GM20431 (cell line): Measurements from ENCODE around the gene TEX29.

Experiments used
- in situ Hi-C: fragments of 300-500 bp; cut with MseI, MboI; formaldehyde crosslinking; loops from one replicate; pipeline ENCODE4 v1.15.0; 2020; ENCODE audit warnings: low sequenced_read_pairs; ENCODE audit not compliant: unreplicated experiment

The TEX29 gene

GRCh38 chr13:111319998-111320911, at the start of gene TEX29:
Gene TEX29, plus strand, starts transcription at chr13:111320642. Its CDS starts 249 bp downstream, at chr13:111320891.
- in situ Hi-C loops = no loop called here

GRCh38 chr13:111270765-111271698, 49.4 kb upstream of the TEX29 start:
- in situ Hi-C loops = no loop called here

DNA sequence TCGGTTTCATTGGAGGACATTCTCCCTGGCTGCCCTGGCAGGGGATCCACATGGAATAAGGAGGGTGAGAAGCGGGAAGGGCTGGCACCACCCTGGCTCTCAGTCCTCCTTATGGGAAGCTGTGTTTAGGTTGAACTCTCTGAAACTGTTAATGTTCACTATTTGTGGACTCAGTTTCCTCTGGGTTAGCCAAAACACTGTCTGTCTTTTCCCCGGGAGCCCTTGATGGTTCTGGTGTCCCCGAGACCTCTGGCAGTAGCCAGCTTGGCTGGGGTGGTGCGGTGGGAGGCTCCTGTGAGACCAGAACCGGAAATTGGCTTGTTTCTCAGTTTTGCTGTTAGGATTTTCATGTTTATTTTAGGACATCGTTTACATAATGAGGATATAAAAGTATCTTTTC, 48.3 kb upstream of the TEX29 start:
- in situ Hi-C loops = no loop called here

DNA sequence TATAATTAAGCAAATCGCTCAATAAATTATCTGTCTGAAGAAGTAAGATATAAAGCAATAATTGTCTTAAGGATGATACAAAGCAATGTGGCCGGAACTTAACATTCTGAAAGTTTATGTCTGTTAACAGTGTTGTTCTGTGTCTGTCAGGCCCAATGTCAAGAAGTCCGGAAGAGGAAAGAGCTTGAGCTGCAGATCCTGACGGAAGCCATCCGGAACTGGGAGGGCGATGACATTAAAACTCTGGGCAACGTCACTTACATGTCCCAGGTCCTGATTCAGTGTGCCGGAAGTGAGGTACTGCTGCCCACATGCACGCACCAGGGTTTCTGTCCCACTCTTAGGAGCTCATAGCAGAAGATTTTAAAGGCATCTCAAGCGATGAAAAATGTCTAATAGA, 45.1 kb upstream of the TEX29 start:
- in situ Hi-C loops = no loop called here

DNA sequence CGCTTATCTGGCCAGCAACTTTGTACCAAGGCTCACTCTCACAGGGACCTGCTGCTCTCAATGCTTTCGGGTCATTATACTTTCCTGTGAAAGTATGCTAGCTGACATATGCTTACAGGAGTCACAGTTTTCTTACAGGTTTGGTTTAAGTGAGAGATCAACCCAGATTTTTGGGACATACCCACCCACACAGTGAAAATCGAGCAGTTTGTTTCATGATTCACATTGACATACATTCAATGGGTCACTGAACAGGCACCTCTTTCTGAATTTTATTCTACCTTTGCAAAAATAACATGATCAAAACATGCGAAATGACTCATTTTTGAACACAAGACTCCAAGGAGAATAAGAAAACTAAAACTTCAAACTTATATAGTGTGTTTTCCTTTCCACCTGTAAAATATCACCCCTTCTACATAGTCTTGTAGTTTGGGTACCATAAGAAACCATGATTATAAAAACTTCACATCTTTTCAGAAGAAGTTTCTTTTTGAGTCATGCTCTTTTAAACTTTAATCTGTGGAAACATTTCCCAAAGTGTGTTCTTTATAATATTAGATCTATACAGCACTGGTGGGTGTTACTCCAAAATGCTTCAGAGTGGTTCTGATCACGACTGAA, 44.3 kb upstream of the TEX29 start:
- in situ Hi-C loops = no loop called here

DNA sequence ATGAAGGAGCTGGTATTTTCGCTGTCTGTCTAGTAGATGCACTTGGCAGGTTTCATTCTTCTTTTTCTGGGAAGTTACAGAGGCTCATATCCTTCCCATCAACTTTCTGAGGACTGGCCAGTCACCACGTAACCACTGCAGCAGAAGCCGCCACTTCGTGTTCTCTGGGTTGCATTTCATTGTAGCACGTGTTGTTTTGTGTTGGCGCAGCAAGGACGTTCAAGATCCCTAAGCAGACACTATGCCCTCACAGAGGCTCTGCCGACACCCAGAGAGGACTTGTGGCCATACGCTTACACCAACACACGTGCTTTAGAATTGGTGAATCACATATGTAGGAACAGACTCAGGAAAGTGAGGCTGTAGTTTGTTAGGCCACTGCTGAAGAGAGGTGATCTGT, 42.2 kb upstream of the TEX29 start:
- in situ Hi-C loops = no loop called here

DNA sequence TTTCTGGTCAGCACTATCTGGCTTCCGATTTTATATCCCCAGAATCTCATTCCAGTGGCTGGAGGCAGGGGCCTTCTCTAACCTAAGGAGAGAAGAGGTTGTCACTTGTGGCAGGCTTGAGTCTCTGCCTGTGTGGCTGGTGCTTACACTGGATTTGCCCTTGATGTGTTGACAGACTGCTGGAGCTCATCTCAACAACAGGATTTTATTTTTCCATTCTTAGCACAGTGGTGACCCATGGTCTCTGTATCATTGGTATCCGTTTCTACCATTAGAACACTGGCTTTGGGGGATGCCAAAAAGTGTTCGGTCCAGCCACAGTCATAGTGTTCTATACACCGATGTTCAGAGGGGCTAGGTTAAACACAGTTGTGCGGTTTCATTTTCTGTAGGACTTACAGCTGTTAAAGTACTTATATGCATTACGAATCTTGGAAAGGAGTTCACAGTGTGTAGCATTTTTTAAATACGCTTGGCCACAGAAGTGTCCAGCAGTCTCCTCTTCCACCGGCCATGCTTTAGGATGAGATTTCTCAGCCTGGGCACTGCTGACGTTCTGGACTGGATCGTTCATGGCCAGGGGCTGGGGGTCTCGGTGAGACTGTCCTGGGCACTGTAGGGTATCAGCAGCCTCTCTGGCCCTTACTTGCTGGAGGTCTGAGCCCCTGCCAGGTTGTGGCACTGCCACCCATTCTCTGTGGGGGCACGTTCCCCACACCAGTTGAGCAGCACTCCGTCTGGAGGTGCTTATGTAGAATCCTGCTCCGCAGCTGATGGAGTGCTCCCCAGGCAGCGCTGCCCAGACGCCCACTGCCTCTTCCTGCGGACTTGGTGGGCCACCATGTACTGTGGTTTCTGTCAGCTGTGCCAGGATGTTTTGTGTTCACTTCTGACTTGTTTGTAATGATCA, 41.4 kb upstream of the TEX29 start:
- in situ Hi-C loops = no loop called here

DNA sequence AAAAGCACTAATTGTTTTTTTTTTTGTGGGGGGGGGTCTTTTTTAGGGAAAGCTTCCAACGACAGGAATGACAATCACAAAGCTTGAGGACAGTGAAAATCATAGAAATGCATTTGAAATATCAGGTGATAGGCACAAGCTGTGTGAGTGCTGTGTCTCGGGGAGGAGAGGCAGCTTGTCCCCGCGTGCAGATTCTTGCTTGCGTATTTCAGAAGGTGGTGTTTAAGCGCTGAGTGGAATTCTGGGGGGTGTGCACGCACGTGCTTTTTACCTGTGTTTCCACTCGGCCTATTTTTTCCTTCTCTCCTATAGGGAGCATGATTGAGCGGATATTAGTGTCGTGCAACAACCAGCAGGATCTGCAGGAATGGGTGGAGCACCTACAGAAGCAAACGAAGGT, 40.2 kb upstream of the TEX29 start:
- in situ Hi-C loops = no loop called here

DNA sequence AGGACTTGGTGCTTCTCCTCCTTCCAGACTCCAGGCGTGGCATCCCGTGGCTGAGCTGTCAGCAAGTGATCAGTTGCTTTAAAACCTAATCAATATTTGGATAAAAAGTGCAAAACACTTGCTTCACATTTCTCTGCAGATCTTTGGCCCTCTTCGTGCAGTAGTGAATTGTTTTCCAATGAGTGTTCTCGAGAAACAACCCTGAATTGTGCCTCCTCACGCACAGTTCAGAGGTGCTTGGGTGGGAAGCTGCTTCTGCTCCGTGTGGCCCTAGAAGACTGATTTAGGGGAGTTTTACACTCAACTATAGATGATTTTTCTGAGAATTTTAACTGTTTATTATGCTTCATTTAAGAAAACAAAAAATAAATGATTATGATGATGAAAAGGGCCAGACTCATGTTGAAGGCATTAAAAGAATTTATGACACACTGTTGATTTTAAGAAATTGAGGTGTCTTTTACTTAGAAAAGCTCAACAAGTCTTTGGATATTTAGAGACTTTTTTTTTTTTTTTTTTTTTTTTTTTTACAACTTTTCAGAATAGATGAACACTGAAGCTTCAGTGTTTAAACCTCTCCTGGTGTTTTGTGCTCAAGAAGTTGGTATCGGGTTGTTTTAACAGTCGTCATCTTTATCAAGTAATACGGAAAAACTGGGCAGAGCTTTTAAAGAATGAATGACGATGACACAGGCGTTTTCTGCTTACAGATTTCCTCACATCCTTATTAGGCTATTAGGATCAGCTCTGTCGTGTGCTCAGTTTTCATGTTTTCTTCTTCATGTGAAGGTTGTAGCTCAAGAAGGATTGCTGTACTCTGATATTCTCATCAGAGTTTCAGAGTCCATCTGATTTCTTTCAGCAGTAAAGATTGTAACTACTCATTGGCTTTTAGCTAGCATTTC, 39.5 kb upstream of the TEX29 start:
- in situ Hi-C loops = no loop called here

- in situ Hi-C loops = no loop called here
These were observed 38.6 kb upstream of the TEX29 start for GRCh38 chr13:111281751-111282311.

GRCh38 chr13:111282425-111282824, 38.0 kb upstream of the TEX29 start:
- in situ Hi-C loops = no loop called here

DNA sequence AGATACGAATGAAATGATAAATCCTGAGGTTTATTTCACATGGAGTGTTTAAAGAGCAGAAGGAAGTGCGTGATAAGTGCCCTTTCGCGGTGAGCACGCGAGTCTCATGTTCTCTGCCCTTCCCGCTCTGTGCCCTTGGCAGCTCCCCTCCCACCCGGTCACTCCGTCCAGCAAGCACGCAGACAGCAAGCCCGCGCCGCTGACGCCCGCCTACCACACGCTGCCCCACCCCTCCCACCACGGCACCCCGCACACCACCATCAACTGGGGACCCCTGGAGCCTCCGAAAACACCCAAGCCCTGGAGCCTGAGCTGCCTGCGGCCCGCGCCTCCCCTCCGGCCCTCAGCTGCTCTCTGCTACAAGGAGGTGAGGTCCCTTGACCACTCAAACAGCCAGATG, 37.4 kb upstream of the TEX29 start:
- in situ Hi-C loops = no loop called here

- in situ Hi-C loops = no loop called here
These were observed 37.0 kb upstream of the TEX29 start for GRCh38 chr13:111283457-111283856.

- in situ Hi-C loops = no loop called here
These were observed 36.5 kb upstream of the TEX29 start for GRCh38 chr13:111283991-111284390.

DNA sequence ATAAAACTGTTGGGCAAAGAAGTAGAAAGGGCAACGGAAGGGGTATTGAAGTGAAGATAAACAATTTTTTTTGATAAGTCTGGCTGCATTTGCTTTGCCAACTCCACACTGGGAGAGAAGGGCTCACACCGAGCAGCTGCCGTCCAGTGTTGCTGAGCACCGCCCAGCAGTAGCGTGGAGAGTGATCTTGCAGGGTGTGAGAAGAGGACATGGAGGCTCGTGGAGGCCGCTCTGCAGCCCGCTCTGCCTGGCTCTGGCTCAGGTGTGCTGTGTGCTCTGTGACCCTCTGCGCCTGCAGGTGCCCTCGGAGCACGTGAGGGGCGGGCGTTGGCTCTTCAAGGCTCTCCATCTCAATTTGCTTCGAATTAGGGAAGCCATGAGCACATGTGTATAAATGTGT, 35.9 kb upstream of the TEX29 start:
- in situ Hi-C loops = no loop called here

GRCh38 chr13:111286162-111286561, 34.3 kb upstream of the TEX29 start:
- in situ Hi-C loops = no loop called here

DNA sequence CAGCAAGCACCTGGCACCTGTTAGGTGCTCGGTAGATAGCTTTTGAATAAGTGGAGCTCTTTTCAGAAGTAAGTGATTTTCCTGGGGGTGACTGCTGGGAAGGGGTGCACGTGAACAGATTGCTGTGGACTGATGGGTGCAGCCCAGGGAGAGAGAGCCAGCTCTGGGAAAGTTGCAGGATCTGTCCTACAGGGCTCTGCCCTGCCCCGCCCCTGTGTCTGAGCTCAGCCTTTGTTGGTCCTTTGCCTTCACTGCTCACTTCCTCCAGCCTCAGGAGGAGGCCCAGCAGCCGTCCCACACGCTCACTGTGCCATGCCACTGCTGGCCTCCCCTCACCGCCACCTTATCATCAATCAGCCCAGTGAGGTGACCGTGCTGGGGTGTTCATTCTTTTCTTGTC, 33.7 kb upstream of the TEX29 start:
- in situ Hi-C loops = no loop called here

GRCh38 chr13:111287201-111287600, 33.2 kb upstream of the TEX29 start:
- in situ Hi-C loops = no loop called here
